ENCODE data around the gene BICD1.

DNA sequence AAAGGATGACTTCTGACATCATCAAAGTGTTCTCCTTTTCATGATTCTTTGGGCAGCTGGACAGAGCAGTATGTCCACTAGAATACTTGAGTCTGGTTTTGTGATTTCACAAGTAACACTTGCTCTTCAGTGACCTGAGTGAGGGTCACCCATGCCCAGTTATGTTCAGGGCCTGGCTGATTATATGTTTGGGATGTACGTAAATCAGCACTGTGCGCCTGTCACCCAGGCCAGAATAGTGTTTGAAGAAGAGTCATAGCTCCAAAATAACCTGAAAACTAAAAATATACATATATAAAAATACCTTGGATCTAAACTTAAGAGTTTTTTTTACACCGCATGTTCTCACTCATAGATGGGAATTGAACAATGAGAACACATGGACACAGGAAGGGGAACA, 3.8 kb downstream of the BICD1 start:
- TF ChIP-seq, protein P1, sequence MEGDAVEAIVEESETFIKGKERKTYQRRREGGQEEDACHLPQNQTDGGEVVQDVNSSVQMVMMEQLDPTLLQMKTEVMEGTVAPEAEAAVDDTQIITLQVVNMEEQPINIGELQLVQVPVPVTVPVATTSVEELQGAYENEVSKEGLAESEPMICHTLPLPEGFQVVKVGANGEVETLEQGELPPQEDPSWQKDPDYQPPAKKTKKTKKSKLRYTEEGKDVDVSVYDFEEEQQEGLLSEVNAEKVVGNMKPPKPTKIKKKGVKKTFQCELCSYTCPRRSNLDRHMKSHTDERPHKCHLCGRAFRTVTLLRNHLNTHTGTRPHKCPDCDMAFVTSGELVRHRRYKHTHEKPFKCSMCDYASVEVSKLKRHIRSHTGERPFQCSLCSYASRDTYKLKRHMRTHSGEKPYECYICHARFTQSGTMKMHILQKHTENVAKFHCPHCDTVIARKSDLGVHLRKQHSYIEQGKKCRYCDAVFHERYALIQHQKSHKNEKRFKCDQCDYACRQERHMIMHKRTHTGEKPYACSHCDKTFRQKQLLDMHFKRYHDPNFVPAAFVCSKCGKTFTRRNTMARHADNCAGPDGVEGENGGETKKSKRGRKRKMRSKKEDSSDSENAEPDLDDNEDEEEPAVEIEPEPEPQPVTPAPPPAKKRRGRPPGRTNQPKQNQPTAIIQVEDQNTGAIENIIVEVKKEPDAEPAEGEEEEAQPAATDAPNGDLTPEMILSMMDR (conservative IDR thresholded peaks at IDR 0.05) = no peak
- no peak for TF ChIP-seq ZFX (IDR thresholded peaks at IDR 0.05)
